DMS53 treated with DMSO at 0.1 percent for 48 hours (cell line): ENCODE measurements around the gene MT1F.

Source experiments
- DNase-seq: peaks from one replicate; lab custom pipeline; 2025; ENCODE audit not compliant: unreplicated experiment; lab: John Stamatoyannopoulos, UW

MT1F gene

DNA sequence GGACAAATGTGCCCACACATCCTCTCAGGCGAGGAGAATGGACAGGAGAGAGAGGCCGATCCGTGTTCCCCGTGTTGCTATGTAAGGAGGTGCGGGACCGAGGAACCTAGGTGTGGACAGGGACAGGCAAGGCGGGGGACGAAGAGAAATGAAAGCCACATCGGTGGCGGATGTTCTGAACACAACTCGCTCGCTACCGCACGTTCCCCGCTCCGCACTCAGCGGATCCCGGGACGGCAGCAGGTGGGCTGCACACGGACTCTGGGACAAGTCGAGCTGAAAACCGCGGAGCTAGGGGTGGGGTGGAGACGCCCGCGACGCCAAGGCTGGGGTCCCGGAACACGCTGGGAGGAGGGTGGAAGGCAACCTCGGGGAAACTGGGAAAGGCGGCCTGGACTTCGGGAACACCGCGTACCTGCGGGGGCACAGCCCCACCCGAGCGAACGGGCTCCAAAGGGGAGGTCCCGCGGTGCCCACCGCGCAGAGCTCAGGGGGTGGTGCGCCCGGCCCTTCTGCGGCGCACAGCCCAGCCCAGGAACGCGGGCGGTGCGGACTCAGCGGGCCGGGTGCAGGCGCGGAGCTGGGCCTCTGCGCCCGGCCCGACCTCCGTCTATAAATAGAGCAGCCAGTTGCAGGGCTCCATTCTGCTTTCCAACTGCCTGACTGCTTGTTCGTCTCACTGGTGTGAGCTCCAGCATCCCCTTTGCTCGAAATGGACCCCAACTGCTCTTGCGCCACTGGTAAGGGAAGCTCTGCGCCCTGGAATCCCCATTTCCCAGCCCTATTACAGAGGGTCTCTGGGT lies 32.4 kb upstream of the MT1F start, which contains the start of gene MT1E:
Gene MT1E, plus strand, starts transcription at position 642 of the 803 bp plus-strand sequence. Its CDS starts 71 bp downstream, at position 713.
- DNase-seq, result peak; percentile 56

DNA sequence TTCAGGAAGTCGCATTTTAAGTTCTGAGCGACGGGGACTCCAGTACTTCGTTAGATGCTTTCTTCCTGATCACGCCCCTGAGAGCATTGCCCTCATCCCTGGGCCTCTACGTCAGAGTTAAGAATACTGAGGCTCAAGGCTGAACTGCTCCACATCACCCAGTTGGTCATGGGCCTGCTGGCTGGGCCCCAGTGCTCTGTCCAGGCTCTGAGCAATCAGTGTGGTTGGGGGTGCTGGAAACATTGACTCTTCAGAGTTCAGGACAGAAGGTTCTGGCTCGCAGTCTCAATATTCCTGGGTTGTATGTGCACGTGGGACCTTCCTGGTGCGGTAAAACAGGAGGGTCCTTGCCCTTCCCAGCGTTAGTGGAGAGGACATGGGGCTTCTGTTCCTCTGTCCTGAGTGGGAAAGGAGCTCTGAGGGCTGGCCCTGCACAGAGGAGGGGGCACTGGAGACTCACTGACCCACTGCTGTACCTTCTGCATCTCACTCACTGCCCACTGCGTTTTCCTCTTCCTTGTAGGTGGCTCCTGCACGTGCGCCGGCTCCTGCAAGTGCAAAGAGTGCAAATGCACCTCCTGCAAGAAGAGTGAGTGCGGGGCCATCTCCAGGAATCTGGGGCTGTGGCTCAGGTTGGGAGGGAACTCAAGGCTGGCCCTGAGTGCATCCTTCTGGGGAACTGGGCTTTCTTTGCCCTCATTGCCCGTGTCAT lies 31.7 kb upstream of the MT1F start:
- DNase-seq, result no peak

DNA sequence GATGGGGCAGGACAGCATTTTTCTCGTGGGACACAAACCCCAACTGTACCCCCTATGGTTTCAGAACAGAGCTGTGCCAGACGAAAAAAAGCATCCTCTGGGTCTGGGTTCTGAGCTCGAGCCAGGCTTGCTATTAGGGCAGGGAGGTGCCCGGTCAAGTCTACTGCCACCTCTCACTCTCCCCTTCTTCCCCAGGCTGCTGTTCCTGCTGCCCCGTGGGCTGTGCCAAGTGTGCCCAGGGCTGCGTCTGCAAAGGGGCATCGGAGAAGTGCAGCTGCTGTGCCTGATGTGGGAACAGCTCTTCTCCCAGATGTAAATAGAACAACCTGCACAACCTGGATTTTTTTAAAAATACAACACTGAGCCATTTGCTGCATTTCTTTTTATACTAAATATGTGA lies 31.1 kb upstream of the MT1F start:
- DNase-seq, result no peak

GRCh38 chr16:56628486-56629350 lies 29.0 kb upstream of the MT1F start:
- no peak for DNase-seq

GRCh38 chr16:56629531-56629930 lies 28.2 kb upstream of the MT1F start:
- no peak for DNase-seq

DNA sequence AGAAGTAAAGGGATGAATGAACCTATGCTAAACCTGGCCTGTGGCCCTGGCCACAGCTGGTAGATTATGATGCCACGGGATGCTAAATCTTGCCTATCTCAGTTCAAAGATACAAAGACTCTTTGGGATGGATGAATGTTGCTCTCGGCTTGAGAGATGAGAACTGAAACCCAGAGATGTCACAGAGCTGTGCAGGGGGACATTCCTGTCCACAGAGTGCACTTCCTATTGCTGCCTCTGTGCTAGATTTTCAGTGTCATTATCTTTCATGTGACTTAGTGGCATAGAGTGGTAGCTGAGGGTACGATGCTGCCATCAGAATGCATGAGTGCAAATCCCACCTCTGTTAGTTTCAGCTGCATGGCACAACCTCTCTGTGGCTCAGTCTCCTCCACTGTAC lies 27.6 kb upstream of the MT1F start:
- DNase-seq, result no peak

DNA sequence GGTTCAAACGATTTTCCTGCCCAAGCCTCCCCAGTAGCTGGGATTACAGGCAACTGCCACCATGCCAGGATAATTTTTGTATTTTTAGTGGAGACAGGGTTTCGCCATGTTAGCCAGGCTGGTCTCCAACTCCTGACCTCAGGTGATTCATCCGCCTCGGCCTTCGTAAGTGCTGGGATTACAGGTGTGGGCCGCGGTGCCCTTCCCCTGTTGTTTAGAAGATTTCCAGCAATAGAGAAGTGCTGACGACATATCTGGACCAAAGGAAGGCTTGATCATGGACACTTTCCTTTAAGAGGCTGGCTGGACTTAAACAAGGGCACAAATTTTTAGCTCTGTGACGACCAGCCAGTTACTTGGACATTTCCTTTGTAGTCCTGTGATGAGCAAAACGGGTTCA lies 26.6 kb upstream of the MT1F start:
- DNase-seq, result no peak

DNA sequence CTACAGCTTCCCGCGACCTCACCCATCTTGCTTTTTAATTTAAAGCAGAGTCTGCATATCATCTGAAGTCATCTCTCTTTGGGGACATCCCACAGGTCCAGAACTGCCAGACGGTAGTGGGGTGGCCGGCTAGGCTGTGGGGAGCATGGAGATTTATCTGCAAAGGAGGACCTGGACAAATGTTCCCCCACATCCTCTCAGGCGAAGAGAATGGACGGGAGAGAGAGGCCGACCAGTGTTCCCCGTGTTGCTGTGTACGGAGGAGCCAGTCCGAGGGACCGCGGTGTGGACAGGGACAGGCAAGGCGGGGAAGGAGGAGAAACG lies 26.0 kb upstream of the MT1F start:
- peak; percentile 12 for DNase-seq

- peak; percentile 16 for DNase-seq
Measured at GRCh38 chr16:56632156-56632847, 25.5 kb upstream of the MT1F start, which contains the start of gene MT1M. Gene MT1M, plus strand, starts transcription at chr16:56632659. Its CDS starts 73 bp downstream, at chr16:56632732.

DNA sequence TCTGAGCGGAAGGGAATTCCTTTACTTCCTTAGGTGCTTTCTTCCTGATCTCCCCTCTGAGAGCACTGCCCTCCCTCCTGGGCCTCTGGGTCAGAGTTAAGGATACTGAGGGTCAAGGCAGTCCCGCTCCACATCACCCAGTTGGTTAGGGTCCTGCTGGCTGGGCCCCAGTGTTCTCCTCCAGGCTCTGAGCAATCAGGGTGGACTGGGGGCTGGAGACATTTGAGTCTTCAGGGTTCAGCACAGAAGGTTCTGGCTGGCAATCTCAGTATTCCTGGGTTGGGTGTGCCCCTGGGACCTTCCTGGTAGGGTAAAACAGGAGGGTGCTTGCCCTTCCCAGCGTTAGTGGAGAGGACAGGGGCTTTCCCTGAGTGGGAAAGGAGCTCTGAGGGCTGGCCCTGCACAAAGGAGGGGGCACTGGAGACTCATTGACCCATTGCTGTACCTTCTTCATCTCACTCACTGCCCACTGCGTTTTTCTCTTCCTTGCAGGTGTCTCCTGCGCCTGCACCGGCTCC lies 24.9 kb upstream of the MT1F start:
- DNase-seq, result no peak

- no peak for DNase-seq
Measured at GRCh38 chr16:56633535-56633934, 24.2 kb upstream of the MT1F start.

DNA sequence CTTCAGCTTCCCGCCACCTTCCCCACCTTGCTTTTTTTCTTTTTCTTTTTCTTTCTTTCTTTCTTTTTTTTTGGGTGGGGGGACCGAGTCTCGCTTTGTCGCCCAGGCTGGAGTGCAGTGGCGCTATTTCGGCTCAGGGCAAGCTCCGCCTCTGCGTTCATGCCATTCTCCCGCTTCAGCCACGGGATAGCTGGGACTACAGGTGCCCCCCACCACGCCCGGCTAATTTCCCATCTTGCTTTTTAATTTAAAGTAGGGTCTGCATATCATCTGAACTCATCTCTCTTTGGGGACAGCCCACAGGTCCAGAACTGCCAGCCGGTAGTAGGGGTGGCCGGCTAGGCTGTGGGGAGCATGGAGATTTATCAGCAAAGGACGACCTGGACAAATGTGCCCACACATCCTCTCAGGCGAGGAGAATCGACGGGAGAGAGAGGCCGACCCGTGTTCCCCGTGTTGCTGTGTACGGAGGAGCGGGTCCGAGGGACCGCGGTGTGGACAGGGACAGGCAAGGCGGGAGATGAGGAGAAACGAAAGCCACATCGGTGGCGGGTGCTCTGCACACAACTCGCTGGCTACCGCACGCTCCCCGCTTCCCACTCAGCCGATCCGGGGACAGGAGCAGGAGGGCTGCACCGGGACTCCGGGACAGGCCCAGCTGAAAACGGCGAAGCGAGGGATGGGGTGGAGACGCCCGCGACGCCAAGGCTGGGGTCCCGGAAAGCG lies 22.9 kb upstream of the MT1F start:
- no peak for DNase-seq

GRCh38 chr16:56635441-56635967 lies 22.3 kb upstream of the MT1F start:
- DNase-seq, result no peak

DNA sequence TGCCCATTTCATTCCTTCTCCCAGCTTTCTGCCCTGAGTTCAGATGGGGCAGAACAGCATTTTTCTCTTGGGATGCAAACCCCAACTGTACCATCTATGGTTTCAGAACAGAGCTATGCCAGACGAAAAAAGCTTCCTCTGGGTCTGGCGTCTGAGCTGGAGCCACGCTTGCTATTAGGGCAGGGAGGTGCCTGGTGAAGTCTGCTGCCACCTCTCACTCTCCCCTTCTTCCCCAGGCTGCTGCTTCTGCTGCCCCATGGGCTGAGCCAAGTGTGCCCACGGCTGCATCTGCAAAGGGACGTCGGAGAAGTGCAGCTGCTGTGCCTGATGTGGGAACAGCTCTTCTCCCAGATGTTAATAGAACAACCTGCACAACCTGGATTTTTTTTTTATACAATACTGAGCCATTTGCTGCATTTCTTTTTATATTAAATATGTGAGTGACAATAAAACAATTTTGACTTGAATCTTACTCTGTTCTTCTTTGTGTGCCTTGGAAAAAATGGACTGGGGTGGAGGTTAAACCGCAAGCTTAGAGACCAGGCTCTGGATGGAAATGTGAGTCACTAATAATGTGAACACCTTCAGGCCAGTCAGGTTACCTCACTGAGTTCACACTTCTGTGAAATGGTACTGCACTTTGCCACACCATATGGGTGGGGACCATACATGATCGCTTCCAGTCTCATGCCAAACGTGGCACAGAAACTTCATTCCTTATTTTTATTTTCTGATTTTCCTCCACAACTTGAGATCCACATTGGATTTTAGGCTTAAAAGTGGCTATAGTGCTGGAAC lies 20.9 kb upstream of the MT1F start:
- no peak for DNase-seq

DNA sequence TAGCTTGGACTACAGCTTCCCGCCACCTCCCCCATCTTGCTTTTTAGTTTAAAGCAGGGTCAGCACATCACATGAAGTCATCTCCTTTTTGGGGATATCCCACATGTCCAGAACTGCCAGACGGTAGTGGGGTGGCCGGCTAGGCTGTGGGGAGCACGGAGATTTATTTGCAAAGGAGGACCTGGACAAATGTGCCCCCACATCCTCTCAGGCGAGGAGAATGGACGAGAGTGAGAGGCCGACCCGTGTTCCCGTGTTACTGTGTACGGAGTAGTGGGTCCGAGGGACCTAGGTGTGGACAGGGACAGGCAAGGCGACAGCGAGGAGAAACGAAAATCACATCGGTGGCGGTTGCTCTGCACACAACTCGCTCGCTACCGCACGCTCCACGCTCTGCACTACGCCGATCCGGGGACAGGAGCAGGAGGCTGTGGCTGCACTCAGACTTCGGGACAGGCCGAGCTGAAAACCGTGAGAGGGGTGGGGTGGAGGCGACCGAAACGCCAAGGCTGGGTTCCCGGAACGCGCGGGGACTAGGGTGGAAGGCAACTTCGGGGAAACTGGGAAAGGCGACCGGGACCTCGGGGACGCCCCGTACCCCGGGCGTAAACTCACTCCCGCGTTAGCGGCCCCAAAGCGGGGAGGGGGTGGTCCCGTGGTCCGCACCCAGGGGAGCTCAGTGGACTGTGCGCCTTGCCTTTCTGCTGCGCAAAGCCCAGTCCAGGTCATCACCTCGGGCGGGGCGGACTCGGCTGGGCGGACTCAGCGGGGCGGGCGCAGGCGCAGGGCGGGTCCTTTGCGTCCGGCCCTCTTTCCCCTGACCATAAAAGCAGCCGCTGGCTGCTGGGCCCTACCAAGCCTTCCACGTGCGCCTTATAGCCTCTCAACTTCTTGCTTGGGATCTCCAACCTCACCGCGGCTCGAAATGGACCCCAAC lies 19.7 kb upstream of the MT1F start, which contains the start of gene MT1A:
Gene MT1A, plus strand, starts transcription at position 853 of the 937 bp plus-strand sequence. Its CDS starts 73 bp downstream, at position 926.
- peak; percentile 53 for DNase-seq

DNA sequence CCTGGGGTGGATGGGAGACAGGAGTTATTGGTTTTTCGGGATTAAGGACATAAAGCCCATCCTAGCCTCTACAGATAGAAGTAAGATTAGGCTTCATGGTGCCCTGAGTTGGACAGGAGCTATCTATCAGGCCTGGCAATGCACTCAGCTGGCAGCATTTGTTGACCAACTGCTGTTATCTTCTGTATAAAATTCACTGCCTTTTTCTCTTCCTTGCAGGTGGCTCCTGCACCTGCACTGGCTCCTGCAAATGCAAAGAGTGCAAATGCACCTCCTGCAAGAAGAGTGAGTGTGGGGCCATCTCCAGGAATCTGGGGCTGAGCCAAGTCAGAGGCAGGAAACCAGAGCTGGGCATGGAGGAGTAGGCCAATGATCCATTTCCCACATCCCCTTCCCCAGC lies 18.7 kb upstream of the MT1F start:
- no peak for DNase-seq

DNA sequence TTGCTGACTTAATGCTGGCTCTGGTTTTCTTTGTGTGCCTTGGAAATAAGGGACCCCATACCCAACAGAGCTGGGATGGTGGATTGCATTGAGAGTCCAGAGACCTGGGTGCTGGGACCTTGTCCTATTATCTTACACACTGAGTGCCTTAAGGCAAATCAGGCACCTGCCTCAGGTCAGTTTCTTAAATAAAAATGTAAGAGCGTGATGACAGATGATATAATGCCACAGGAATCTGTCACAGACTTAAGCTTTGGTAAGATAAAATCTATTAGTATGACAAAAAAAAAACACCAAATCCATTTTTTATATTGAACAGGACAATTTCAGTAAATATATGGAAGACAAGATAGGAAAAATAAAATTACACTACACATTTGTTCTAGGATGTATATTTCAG lies 17.7 kb upstream of the MT1F start:
- DNase-seq, result no peak

- no peak for DNase-seq
Measured at GRCh38 chr16:56641166-56641565, 16.6 kb upstream of the MT1F start.
